ENCODE measurements around the gene RBM10. TPM values are rescaled to one million over a fixed set of nuclear protein-coding genes. Genes with fewer than 3 reads are reported as not detected.

Gene RBM10
- total RNA-seq, 4 donors from 2014 or later: 24.3 to 27.0 (median 25.4) TPM

DNA sequence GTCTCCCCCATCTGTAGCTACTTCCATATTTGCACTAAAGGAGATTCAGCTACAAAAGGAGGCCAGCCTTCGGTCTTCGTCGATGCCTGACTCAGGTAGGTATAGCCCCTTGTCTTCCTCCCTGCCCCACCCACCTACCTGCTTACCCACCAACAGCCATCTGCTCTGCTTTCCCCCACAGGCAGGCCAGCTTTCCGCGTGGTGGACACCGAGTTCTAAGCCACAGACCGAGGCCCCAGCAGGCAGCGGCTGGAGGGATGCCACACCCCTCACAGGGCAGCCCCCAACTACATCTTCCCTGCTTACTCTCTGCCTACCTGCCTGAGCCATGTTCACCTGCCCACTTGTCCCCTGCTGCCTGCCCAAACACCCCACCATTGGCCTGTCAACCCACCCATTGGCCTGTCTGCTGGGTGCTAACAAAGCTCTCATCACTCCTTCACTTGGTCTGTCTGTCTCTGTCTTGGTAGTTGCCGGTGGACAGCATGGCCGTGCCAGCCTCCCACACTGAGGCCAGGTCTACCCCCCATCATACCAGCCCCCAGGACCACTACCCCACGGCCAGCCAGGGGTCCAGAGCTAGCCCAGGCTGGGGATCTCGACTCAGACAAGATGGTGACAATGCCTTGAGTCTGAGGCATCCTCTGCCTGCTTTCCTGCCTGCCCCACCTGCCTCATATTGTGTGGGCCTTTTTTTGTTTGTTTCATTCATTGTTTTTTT, 83.7 kb downstream of the RBM10 start:
- ATAC-seq (ENCODE audit: low FRiP score): no peak
- no peak for TF ChIP-seq CTCF (IDR thresholded peaks at IDR 0.05)
- DNase-seq (ENCODE audit: low spot score): no peak

DNA sequence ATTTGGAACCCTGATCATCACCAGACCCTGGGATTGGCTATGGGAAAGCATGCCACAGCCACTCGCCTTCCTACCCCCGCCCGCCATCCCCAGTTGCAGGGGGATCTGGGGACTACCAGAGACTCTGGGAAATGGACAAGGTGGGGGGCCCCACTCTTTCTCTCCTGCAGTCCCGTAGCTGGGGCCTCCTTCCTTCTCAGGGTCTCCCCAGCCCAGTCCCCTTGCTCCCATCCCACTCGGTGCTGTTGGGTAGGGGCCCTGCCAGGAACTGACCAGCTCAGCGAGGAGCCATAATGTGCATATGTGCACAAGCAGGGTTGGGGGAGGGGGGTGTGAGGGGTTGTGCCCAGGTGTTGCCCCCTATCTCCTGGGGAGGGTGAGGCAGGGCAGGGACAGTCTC, 84.4 kb downstream of the RBM10 start:
- DNase-seq (ENCODE audit: low spot score): no peak
- no peak for ATAC-seq (ENCODE audit: low FRiP score)
- TF ChIP-seq CTCF (IDR thresholded peaks at IDR 0.05): no peak

GRCh38 chrX:47230136-47230868, 85.3 kb downstream of the RBM10 start:
- TF ChIP-seq CTCF (IDR thresholded peaks at IDR 0.05): no peak
- no peak for ATAC-seq (ENCODE audit: low FRiP score)
- DNase-seq (ENCODE audit: low spot score): no peak

DNA sequence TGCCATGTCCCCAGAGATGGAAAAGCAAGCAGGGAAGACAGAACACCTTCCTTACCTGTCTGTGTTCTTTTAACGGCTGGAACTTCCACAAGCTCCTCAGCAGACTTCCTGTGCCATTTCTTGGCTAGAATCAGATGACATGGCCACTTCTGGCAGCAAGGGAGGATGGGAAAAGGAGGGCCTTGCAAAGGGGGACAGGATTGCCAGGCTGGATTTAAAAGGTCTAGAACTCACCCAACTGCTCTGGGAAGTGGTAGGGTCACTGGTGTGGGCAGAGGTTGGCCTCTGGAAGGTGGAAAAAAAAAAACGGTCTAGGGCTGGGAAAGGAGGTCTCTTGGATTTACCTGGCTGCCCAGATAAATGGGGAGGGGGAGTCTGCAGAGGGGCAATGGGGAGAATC, 86.1 kb downstream of the RBM10 start:
- DNase-seq (ENCODE audit: low spot score): no peak
- ATAC-seq (ENCODE audit: low FRiP score): no peak
- TF ChIP-seq CTCF (IDR thresholded peaks at IDR 0.05): no peak

DNA sequence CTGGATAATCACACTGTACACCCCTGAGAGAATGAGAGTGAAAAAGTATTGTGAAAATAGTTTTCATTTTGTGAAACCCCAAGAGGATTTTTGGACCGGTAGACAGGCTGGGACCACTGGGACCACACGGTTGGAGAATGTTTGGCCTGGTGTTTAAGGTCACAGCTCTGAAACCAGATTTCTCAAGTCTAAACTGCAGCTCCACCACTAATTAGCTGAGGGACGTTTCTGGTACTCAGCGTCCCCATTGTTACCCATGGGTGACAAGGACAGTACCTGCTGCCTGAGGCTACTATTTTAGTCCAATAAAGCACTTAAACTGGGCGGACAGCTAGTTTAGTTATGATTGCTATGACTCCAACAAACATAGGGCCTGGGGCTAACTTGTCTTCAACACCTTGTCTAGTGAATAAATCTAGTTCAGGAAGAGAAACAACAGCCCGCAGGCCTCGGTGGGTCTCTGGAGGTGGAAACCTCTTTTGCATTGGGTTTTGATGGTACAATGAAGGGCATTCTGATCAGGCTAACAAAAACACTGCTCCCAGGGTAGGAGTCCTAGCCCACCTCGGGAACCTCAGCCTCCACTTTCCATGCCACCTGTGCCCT, 87.3 kb downstream of the RBM10 start:
- DNase-seq (ENCODE audit: low spot score): no peak
- ATAC-seq (ENCODE audit: low FRiP score): no peak
- no peak for TF ChIP-seq CTCF (IDR thresholded peaks at IDR 0.05)

DNA sequence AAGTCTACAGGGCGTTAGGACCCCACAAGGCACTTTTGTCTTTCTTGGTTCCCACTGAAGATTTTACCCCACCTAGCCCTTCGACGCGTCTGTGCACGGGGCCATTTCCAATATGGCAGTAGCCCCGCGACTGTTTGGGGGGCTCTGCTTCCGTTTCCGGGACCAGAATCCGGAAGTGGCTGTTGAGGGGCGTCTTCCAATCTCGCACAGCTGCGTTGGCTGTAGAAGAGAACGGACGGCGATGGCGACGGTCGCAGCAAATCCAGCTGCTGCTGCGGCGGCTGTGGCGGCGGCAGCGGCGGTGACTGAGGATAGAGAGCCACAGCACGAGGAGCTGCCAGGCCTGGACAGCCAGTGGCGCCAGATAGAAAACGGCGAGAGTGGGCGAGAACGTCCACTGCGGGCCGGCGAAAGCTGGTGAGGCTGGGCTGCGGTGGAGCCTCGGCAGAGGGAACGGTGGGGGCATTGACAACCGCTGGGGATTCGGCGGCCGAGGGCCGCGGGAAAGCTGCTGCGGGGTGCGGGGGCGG, 87.8 kb downstream of the RBM10 start, which contains the start of gene USP11:
Gene USP11 (plus strand): TSS at position 207 of the 530 bp plus-strand sequence. CDS start 35 bp downstream, at position 242.
- no peak for TF ChIP-seq CTCF (IDR thresholded peaks at IDR 0.05)
- ATAC-seq (ENCODE audit: low FRiP score): peak; percentile 2
- DNase-seq (ENCODE audit: low spot score): no peak

Measured in omental fat pad (tissue), 4 donors.